Dedifferentiated amniotic fluid mesenchymal stem cell (primary cell): ENCODE measurements around the gene PAFAH1B1.

Source experiments
- DNase-seq: peaks from one replicate; pipeline ENCODE4 v3.0.0-alpha.2; 2016; ENCODE audit errors: extremely low spot score

Gene PAFAH1B1

DNA sequence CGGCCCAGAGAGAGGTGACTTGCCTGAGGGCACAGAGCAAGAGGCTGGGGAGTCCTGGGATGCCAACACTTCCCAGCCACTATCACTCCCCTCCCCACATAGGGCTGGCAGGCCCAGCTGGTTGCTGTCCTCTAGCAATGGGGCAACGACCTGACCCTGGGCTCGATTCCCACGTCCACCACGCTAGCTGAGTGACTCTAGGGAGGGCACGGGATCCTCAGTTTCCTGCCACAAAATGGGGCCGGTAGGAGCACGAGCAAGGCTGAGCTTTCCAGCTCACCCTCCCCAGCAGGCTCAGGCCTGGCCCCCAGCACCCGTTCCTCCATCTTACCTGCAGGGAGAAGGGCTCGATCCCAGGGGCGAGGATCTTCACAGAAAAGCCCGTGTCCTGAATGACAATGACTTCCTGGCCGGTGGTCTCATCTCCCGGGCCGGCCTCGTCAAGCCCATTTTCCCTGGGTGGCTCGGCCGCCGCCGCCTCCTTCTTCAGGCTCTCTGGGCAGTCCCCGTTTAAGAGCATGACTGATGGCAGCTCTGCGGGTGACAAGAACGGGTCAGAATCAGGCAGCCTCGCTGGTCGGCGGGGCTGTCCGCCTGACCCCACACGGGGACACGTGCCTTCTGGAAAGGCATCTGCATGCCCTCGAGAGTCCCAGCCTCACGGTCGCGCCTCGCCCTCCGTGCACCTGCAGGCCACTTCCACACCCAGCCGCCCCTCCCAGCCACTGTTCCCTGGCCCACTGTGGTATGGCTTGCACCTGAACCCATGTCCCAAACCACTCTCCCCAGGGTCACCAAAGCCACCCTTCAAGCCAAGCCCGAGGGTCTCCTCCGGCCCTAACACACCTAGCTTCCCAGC is 110.8 kb downstream of the PAFAH1B1 start:
- DNase-seq, result no peak

DNA sequence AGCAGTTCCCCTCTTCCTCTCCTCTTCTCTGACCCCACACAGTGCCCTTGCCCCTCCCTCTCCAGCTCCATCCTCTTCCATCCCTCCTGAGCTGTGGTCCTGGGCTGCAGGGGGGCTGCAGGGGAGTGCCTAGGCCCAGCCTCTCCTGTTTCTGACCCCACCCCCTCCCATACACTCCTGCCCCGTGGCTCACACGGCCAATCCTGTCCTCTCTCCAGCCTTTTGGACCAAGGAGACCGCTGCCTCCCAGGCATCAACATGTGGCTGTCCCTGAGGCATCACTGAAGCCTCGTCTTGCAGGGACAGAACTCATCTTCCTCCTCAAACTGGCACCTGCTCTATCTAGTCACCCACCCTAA is 111.4 kb downstream of the PAFAH1B1 start:
- no peak for DNase-seq

DNA sequence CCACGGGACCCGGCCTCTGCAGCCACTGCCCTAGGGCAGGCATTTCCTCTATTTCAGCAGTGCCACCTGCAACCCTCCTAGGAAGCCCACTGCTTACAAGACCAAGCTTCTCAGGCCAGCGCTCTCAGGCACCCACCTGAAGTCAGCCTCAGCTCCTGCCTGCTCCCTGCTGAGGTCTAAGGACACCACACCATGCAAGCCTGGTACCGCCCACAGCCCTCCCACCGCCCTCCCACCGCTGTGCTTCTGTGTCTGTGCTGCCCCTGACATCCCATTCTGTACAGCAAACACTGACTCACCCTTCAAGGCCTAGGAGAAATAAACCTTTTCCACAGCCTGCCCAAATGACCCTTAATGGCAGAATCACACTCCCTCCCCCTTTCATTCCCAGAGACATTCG is 111.8 kb downstream of the PAFAH1B1 start:
- no peak for DNase-seq

DNA sequence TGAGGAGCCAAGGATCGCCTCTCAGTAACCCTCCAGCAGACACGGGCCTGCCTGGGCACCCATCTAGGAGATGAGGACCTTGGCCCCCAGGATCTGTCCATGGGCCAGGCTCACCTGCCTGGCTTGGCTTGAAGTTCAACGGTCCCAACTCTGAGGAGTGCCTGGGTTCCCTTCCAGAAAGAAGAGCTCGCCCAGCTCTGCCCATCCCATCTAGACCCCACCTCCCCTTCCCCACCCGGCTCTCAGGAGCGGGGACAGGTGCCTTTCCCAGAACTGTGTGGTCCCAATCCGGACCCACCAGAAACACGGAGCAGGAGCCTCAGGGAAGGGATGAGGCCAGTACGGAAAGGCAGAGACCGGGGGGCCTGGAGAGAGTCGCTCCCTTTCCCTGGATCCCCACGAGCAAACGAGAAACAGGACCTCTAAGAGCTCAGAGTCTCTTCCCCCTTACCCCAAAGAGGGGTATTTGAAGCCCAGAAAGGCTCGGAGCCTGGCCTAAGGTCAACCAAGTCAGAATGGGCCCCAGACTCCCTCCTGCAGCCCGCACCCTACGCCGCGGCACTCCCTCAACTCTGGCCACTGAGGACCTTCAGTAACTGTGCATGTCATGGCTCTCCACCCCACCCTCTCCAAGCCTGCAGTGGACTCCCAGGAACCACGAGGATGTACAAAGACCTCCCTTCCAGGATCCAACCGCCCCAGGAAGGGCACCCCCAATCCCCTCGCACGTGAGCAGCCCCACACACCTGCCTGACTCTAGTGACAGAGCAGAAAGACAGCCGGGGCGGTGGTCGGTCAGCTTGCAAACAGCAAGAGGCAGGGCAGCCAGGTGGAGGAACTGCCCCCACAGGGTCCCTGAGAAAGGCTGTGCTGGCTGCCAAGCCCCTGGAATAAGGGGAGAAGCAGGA is 112.7 kb downstream of the PAFAH1B1 start:
- DNase-seq, result no peak

DNA sequence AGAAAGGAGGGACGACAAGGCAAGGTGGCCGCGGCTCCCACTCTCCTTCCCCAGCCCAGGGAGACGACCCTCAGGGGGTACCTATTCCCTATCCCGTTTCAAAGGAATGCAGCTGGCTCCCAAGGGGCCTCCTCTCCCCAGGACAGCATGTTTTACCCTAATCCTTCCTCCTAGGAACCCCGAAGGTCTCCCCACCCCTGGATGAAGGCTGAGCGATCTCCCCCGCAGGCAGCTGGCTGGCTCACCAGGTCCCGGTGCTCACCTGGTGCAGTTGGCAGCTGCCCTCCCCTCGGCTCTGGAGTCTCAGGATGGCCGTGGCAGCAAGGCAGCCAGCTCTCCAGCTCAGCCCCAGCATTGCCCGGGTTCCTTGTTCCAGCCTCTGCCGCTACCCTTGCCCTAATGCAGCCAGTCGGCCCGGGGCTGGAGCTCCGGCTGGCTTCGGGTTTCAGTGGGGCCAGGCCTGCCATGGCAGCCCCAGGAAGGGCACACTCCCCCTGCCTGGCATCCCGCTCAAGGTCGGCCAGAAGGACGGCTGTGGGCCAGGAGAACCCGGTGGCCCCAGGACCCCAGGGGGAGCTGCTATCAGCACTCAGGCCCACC is 113.6 kb downstream of the PAFAH1B1 start:
- no peak for DNase-seq

DNA sequence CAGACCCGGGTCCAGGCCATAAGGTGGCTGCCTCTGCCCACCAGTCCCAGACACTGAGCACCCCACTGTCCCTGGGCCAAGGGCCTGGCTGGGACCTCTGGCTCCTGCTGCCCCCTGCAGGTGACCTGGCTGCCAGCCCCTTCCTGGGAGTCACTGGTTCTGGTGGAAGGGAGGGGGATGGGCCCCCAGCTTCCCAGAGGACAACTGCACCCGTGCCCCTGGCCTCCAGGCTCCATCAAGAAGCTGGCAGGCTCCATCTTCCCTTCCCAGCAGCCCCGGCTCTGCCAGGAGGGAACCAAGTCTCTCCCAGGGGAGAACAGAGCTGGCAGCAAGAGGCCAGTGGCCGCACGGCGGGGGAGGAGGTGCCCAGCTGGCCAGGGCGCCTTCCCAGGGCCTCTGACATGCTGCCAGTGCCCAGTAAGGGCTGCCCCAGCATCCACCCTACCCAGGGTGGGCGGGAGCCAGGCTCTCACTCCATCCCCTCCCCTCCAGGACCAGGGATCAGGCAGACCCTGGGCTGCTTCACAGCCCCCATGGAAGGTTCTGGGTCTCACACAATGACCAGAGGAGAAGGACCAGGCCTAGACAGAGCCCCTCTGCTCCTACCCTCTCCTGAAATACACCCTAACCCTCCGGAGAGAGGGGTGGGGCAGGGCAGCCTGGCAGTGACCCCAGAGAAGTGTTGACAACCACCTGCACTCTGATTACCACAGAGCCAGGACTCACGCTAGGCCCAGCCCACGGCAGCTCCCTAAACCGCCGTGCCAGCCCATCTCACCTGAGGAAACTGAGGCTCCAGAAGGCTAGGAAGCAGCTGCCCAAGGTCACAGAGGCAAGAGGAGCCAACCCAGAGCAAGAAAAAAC is 114.5 kb downstream of the PAFAH1B1 start:
- no peak for DNase-seq

DNA sequence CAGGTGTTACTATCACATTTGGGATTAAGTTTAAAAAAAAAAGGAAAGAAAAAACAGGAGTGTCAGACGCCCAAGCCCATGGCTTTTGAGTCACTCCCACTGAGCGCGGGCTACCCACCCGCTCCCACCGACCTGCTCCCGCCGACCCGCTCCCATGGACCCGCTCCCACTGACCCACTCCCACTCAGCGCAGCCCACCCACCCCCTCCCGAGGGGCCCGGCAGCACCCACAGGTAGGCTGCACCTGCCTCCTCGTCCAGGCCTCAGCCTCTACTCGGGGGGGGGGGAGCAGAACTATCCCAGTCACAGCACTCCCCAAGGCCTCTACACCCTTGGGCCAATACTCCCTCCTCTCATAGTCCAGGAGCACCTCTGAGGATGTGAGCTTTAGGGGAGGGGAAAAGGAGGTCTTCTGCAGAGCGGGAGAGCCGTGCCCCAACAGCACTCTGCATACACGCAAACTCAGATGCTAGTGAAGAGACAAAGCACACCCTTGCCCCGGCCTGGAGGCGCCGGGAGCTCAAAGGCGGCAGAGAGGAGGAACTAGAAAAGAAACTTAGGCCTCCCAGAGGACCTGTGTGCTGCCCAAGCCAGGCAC is 115.2 kb downstream of the PAFAH1B1 start:
- no peak for DNase-seq

DNA sequence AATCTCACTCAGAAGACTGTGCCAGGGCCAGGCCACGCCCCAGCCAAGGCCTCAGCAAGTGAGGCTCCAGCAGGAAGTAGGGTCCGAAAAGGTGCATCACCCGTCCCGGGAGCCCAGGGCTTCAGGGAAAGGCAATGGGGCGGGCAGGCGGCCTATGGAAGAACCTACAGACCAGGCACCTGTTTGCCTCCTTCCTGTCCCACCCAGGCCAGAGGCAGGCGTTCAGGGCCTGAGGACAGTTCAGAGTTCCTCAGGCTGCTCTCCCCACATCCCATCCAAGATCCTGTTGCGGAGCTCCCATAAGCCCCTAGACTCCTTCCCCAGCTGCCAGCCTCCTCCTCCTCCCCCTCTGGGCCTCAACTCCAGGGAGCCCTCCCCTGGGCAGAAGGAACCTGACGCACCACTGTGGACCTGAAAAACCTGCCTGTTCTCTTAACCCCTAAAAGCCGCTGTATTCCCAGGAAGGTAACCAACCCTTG is 115.8 kb downstream of the PAFAH1B1 start:
- no peak for DNase-seq

DNA sequence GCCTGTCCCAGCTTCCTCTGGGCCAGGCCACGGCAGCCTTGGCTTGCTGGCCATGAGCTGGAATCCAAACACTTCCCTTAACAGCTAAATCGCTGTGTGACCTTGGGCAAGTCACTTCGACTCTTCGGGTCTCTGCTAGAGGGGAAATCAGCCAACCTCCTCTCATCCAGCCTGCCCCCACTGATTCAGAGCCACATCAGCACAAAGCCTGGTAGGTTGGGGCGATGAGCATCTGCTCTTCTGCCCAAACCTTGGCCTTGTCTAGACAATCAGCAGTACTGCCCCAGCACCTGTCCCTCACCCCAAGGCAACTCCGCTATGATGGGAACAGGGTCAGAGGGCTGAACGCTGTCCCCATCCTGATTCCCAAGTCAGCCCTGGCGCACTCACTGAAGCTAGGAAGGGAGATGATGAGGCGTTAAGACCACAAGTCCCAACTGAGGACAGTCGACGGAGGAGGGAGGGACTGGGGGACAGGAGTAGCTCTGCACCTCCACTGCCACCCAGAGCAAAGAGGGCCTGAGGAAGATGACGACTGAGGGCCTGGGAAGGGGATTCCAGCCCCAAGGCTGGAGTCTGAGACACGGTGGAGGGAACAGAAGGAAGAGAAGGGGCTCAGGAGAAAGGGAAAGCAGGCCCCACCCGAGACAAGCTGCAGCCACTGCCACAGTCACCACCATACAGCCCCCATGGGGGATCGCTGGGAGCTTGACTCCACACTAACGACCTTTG is 116.8 kb downstream of the PAFAH1B1 start:
- DNase-seq, result no peak

DNA sequence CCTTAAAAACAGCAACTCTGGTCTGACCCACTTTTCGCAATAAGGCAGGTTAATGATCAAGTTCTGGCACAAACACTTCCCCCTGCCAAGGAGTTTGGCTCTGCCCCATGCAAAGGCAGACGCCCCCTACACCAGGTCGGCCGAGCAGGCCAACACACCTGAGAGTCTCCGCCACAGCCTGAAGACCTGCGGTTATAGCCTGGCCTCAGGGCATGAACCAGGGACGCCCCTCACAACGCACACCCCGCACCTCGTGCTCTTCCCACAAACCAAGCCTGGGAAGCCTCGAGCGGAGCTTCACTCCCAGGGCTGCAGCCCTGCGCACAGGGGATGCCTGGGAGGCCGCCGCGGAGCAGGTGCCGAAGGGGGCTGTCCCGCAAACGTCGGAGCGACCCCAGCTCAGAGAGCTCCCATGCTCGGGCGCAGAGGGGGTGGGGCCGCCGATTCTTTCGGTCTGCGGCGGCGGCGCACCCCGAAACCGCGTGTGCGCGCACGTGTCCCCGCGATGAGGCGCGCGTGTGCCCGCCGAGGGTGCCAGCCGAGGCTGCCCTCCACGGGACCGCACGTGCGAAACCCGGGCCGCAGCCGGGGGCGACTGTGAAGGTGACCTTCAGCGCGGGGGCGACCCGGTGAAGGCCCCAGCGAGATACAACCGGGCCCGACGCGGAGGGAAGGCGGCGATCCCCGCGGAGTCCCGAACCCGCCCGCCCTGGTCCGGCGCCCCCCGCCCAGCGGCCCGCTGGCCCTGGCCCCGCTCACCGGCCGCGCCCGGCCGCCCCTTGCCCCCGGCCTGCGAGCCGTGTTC is 117.6 kb downstream of the PAFAH1B1 start:
- DNase-seq, result no peak

DNA sequence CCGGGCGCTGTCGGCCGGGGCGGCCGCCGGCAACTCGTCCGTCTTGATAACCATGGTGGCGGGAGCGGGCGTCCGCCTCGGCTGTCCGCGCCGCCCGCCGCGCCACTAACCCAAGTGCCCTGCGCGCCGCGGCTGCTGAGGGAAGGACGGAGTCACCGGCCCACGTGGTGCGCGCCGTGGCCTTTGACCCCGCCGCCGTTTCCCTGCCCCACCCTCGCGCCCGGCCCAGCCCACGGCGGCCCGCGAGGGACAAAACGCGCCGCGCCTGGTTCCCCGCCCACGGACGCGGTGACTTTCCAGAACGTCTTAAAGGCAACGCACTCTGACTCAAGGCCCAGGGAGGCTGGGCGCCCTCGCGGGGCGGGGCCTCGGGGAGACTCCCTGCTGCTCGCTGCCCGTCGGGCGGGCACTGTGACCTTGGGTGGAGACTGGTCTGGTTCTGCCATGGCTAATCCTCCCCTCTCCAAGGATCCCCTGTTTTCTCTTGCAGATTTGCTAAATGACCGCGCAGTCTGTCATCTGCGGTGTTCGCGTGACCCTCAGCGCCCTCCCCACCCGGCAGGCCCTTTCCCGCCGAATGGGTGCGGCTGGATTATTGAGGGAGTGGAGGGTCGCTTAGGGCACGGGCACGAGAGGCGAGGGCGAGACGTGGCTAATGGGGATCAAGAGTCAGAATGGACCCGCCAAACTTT is 118.3 kb downstream of the PAFAH1B1 start, which contains the start of gene CLUH:
Gene CLUH, minus strand, starts transcription at position 157 of the 692 bp plus-strand sequence. Its CDS starts 103 bp downstream, at position 54.
- peak; percentile 94 for DNase-seq

DNA sequence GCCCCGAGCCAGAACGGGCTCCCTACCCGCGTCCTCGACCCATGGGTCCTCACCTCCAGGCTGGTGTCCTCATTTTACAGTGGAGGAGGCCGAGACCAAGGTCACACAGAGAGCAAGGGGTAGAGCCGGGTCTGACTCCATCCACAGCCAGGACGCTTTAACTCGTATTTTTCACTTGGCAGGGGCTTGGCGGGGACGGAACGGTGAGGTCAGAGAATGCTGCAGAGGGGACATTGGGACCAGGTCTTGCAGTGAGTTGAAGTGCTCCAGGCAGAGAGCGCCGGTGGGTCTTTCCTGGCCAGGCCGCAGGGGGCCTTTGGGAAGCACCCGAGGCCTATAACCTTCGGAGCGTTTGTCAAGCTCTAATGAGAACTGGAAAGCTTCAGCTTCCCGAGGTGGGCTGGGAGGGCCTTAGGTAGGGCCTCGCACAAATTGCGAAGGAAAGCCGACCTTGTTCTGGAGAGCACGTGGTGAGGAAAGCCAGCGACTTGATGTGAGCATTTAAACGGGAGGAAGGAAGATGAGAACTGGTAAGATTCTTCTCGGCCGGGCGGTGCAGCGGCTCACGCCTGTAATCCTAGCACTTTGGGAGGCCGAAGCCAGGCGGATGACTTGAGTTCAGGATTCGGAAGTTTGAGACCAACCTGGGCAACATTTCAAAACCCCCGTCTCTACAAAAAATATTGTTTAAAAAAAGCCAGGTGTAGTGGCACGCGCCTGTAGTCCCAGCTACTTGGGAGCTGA is 119.0 kb downstream of the PAFAH1B1 start:
- no peak for DNase-seq

DNA sequence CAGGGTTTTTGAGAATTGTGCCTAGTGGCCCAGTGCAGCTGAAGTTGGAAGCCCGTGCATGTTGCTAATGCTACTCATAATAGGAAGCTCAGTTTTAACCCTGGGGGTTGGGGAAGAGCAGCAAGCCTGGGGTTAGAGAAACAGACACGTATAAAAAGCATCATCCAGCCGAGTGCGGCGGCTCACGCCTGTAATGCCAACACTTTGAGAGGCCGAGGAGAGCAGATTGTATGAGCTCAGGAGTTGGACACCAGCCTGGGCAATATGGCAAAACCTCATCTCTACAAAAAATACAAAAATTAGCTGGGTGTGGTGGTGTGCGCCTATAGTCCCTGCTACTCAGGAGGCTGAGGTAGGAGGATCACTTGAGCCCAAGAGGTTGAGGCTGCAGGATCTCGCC is 120.4 kb downstream of the PAFAH1B1 start:
- DNase-seq, result no peak

DNA sequence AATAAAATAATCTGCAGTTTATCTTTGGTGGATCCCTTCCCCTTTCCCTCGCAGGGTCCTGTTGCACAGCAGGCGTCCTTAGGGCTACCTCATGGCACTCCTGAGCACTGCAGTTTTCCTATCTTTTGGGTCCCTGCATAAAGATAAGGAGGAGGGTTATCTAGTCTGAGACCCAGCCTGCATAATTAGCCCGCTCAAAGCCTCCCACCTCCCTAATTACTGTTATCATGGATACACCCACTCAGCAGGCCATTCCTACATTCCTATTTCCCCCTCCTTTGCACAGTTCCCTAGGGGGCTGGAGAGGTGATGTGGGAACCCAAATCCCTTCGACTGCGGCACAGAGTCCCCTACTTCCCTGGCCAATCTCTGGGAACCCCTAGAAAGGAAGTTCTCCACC is 123.2 kb downstream of the PAFAH1B1 start:
- no peak for DNase-seq

DNA sequence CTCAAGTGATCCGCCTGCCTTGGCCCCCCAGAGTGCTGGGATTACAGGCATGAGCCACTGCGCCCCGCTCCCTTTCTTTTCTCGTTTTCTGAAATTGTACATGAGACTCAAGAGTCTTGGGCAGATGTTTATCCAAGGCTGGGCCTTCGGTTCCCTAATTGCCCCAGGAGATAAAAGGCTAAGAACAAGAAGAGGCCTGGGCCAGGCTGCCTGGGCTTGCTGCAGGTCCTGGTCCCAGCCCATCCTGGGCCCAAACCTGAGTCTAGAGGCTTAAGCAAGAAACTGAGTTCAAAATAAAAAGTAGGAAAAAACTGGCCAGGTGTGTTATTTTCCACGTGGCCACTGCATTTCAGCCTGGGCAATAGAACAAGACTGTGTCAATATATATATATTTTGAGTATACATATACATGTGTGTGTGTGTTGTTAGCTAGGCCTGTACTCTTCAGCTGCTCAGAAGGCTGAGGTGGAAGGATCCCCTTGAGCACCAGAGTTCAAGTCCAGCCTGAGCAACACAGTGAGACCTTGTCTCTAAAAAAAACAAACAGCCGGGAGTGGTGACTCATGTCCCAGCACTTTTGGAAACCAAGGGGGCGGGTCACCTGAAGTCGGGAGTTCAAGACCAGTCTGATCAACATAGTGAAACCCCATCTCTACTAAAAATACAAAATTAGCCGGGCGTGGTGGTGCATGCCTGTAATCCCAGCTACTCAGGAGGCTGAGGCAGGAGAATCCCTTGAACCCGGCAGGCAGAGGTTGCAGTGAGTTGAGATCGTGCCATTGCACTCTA is 124.9 kb downstream of the PAFAH1B1 start:
- DNase-seq, result no peak

DNA sequence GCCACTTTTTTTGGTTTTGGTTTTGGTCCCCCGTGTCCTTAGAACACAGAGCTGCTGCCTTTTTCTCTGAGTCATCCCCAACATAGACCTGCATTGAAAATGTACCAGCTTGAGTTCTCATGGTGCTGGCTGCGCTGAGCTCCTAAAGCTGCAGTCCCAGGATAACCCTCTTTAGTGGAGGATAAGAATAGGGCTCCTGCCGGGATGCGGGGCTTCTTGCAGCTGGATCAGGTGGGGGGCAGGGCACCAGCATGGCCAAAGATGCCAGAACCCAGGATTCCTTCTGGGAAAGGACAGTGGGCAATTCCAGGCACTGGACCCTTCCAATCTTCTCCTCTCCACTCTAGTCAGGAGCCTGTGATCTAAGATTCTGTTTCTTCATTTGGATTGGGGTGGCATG is 126.4 kb downstream of the PAFAH1B1 start:
- no peak for DNase-seq

DNA sequence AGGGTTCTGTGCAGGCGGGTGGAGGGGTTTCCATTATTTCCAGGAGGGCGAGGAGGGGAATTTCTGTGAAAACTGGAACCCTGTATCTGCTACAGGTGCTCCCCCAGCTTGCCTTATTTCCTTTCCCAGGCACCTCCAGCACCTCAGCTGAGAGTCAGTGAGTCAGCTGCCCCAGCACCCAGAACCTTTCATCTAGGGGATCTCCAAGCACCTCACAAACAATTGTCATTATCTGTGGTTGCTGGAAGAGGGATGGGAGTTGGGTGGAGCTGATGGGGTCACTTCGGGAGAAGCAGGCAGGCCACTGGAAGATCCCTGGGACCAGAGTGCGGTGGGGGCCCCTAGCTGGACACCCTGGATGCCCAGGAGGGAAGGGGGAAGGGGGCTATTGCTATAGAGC is 128.1 kb downstream of the PAFAH1B1 start:
- no peak for DNase-seq
